Esophagus muscularis mucosa (tissue), 4 donors: ENCODE data around the gene NDUFA12.

Experiments used
- CTCF ChIP-seq, 3 experiments: fragments of 200-600 bp in 2 of 3; fragments of 450-650 bp in 1 of 3; sonication (generic) in 2 of 3; IDR thresholded peaks; one replicate each; pipeline ENCODE4 v1.5.1; 2017 to 2019; ENCODE audit warnings: antibody characterized with exemption in 3 of 3, mild to moderate bottlenecking in 2 of 3, moderate library complexity in 1 of 3
- EP300 ChIP-seq: sonication (generic); formaldehyde crosslinking; IDR thresholded peaks from one replicate; pipeline ENCODE4 v1.6.1; 2017; ENCODE audit warnings: antibody characterized with exemption
- POLR2A ChIP-seq: fragments of 450-650 bp; IDR thresholded peaks from one replicate; pipeline ENCODE4 v1.6.1; 2017; ENCODE audit warnings: antibody characterized with exemption, moderate library complexity, mild to moderate bottlenecking, low read depth
- POLR2AphosphoS5 ChIP-seq, 2 donors: sonication (generic); formaldehyde crosslinking; IDR thresholded peaks; one replicate each; pipeline ENCODE4 v1.6.1; 2017; ENCODE audit warnings: antibody characterized with exemption in 2 of 2

- TF ChIP-seq POLR2AphosphoS5 (IDR thresholded peaks at IDR 0.05) (no peak), EP300 (no peak), CTCF (IDR thresholded peaks at IDR 0.05) (no peak), POLR2A (no peak)
Measured at GRCh38 chr12:95004610-95005009, 1.1 kb upstream of the NDUFA12 start.
